Panc1 (cell line): ENCODE results near the gene CMKLR1. TPM values are rescaled to one million over a fixed set of nuclear protein-coding genes. Genes with fewer than 3 reads are reported as not detected.

Experiments
- ATAC-seq: fragments of 200-7000 bp; cut with Tn5 transposase; 2 replicates; pipeline ENCODE4 v1.9.1; 2020; ENCODE audit warnings: mild to moderate bottlenecking, moderate library complexity
- BruUV-seq: library from RNA; stranded (reverse); fragments of 400-500 nt; replicated peaks from 2 replicates; lab custom pipeline; 2021; lab: Mats Ljungman, UMichigan
- CTCF ChIA-PET: fragments of 300-600 bp; sonication (Branson Sonifier 250); formaldehyde crosslinking; loops from one replicate; lab custom pipeline; 2022; ENCODE audit warnings: antibody characterized with exemption; lab: Charles Lee
- POLR2A ChIA-PET: fragments of 300-600 bp; sonication (Branson Sonifier 250); formaldehyde crosslinking; loops from one replicate; lab custom pipeline; 2022; ENCODE audit warnings: antibody characterized with exemption; lab: Charles Lee
- DNase-seq: peaks from one replicate; pipeline ENCODE4 v3.0.0-alpha.2; 2010; ENCODE audit warnings: low read depth, low spot score
- H3K27ac ChIP-seq: 2 replicates; pipeline ENCODE4 v1.5.1; 2011; ENCODE audit warnings: mild to moderate bottlenecking, low read length, inconsistent platforms
- H3K27me3 ChIP-seq: fragments of 200-500 bp; sonication (Bioruptor generic); 2 replicates; pipeline ENCODE4 v1.6.0; 2014; ENCODE audit warnings: low read length, inconsistent platforms; ENCODE audit not compliant: control insufficient read depth, insufficient read depth
- H3K36me3 ChIP-seq: fragments of 200-500 bp; sonication (Bioruptor generic); 2 replicates; pipeline ENCODE4 v1.5.1; 2014; ENCODE audit warnings: inconsistent platforms, mild to moderate bottlenecking, low read length, moderate library complexity; ENCODE audit not compliant: control insufficient read depth, insufficient read depth
- H3K4me1 ChIP-seq: 2 replicates; pipeline ENCODE4 v1.5.1; 2011; ENCODE audit warnings: inconsistent platforms, mild to moderate bottlenecking, low read length, moderate library complexity; ENCODE audit not compliant: control insufficient read depth, insufficient read depth
- H3K4me3 ChIP-seq, 2 experiments: 2 replicates each; pipeline ENCODE4 v1.5.1; 2011 to 2012; ENCODE audit warnings: low read depth in 2 of 2, low read length in 2 of 2, mild to moderate bottlenecking in 2 of 2, inconsistent platforms in 1 of 2, moderate library complexity in 1 of 2
- H3K9me3 ChIP-seq: fragments of 200-500 bp; sonication (Bioruptor generic); 2 replicates; pipeline ENCODE4 v1.5.1; 2014; ENCODE audit warnings: low read depth, mild to moderate bottlenecking, inconsistent platforms, low read length, moderate library complexity; ENCODE audit not compliant: control insufficient read depth, insufficient read depth
- CTCF ChIP-seq: fragments of 450-650 bp; IDR thresholded peaks from 2 replicates; pipeline ENCODE4 v1.5.1; 2017; ENCODE audit warnings: mild to moderate bottlenecking
- POLR2AphosphoS5 ChIP-seq: IDR thresholded peaks from 2 replicates; pipeline ENCODE4 v1.6.1; 2012; ENCODE audit warnings: mild to moderate bottlenecking, low read depth, low read length, moderate library complexity
- REST ChIP-seq, 2 experiments: IDR thresholded peaks; 2 replicates each; pipeline ENCODE4 v1.6.1; 2011 to 2012; ENCODE audit warnings: low read depth in 2 of 2, control low read depth in 1 of 2, low read length in 1 of 2, mild to moderate bottlenecking in 1 of 2, moderate library complexity in 1 of 2; ENCODE audit not compliant: insufficient read depth in 1 of 2
- SIN3A ChIP-seq: IDR thresholded peaks from 2 replicates; pipeline ENCODE4 v1.6.1; 2012; ENCODE audit warnings: low read depth, mild to moderate bottlenecking, low read length, moderate library complexity, borderline replicate concordance; ENCODE audit not compliant: insufficient read depth
- TCF7L2 ChIP-seq: IDR thresholded peaks from 2 replicates; pipeline ENCODE4 v1.6.1; 2011; ENCODE audit warnings: mild to moderate bottlenecking, low read depth, low read length, inconsistent platforms
- in situ Hi-C: cut with HindIII; loops from 2 replicates; pipeline ENCODE4 v1.10.0; 2016; ENCODE audit warnings: low sequenced_read_pairs, low pct_unique_long_range_greater_than_20kb
- intact Hi-C: fragments of 100-400 bp; cut with micrococcal nuclease; formaldehyde crosslinking; loops from one replicate; pipeline ENCODE4 v1.10.0; 2022; ENCODE audit not compliant: unreplicated experiment
- total RNA-seq: library from RNA; stranded (reverse); gene quantifications from one replicate; pipeline ENCODE4 v1.2.1, GENCODE V29; 2021; ENCODE audit not compliant: unreplicated experiment

Gene CMKLR1
- total RNA-seq, 1 experiment from 2014 or later = 0.03 TPM

DNA sequence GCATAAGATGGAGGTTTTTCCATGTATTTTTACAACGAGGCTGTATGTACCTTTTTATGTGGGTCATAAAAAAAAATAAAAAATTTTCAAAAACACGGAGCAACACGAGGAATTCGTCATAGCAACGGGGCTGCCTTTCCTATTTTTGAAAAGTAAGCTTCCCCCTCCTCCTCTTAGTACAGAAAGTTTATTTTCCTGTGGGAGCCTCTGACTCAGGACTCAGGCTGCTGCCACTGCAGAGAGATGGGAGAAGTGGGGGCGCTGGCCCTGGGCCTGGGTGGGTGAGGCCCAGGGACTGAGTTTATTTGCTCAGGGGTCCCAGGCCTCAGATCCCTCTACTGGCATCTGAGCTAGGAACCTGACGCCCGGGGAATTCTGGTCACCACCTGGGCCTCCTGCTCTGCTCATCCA is 10.2 kb upstream of the CMKLR1 start:
- Histone ChIP-seq H3K27me3 (no peaks in the 10 kb centered on the region), H3K27ac (no peak overlapping the region), H3K9me3 (no peaks in the 10 kb centered on the region), H3K4me1 (no peaks in the 10 kb centered on the region; the same call in 1 of the 2 replicates), H3K36me3 (no peaks in the 10 kb centered on the region), H3K4me3 (no peak overlapping the region)
- ChIA-PET CTCF (interaction anchor here (0.5 kb wide), 1 partner anchor 20 kb away, joined by 10 read pairs; no protein-coding TSS in a partner anchor), POLR2A (interaction anchor here (0.7 kb wide), 1 partner anchor 152 kb away, joined by 3 read pairs; no protein-coding TSS in a partner anchor)
- BruUV-seq = no TSS peak
- in situ Hi-C loops (no loop called here), intact Hi-C loops (no loop called here)
- ATAC-seq (peak; percentile 28; the same call in 1 of the 2 replicates), DNase-seq (no peak)
- no peak for TF ChIP-seq TCF7L2
- no peak for TF ChIP-seq REST (IDR thresholded peaks at IDR 0.05; ENCODE audit: insufficient read depth in 1 of 2, low read depth in 2 of 2, low read length in 1 of 2)
- TF ChIP-seq SIN3A = no peak
- TF ChIP-seq POLR2AphosphoS5 = no peak
- no peak for TF ChIP-seq CTCF

DNA sequence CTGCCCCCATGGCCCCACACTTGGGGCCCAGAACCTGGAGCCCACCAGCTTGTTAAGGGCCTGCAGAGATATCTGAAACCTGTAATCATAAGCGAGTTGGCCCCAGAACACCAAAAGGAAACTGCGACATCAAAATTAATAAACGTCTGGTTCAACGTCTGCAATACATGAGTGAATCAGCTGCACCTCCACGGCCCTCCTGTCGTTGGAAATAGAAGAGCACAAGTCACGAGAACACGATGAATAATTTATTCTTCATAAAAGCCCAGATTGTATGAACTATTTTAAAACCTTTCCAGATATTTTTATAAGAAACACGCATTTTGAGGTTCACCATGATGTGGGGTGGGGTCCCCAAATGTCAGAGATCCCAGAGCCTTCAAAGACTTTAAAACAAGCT is 9.7 kb upstream of the CMKLR1 start:
- H3K27ac ChIP-seq = no peak overlapping the region
- in situ Hi-C loops = no loop called here
- intact Hi-C loops = no loop called here
- no peaks in the 10 kb centered on the region; the same call in 1 of the 2 replicates for H3K4me1 ChIP-seq
- no TSS peak for BruUV-seq
- H3K36me3 ChIP-seq = no peaks in the 10 kb centered on the region
- ChIA-PET CTCF (no interaction called here), POLR2A (no interaction called here)
- DNase-seq (no peak), ATAC-seq (no peak)
- H3K4me3 ChIP-seq = no peak overlapping the region
- no peaks in the 10 kb centered on the region for H3K9me3 ChIP-seq
- no peak for TF ChIP-seq SIN3A
- no peak for TF ChIP-seq TCF7L2
- no peak for TF ChIP-seq POLR2AphosphoS5
- TF ChIP-seq CTCF = no peak
- no peak for TF ChIP-seq REST (IDR thresholded peaks at IDR 0.05; ENCODE audit: insufficient read depth in 1 of 2, low read depth in 2 of 2, low read length in 1 of 2)
- H3K27me3 ChIP-seq = no peaks in the 10 kb centered on the region
